OCI-LY3 (cell line): ENCODE measurements around the gene DNPH1.

Source experiments
- H2AFZ ChIP-seq: fragments of 200-600, 300-600 bp; shearing (Covaris generic); 2 replicates; pipeline ENCODE4 v1.6.0; 2014; ENCODE audit warnings: antibody characterized with exemption, low read depth, low read length
- H3K27ac ChIP-seq: fragments of 200-600, 300-600 bp; sonication (generic); 2 replicates; pipeline ENCODE4 v1.5.1; 2014; ENCODE audit warnings: mild to moderate bottlenecking, low read length, moderate library complexity, mixed read lengths
- H3K27me3 ChIP-seq: fragments of 200-600, 300-600 bp; sonication (generic); 2 replicates; pipeline ENCODE4 v1.6.1; 2014; ENCODE audit warnings: low read depth, low read length, mixed read lengths
- H3K36me3 ChIP-seq: fragments of 200-600, 300-600 bp; sonication (generic); replicated peaks from 2 replicates; pipeline ENCODE3; 2014; ENCODE audit warnings: low read depth, low read length, mixed read lengths
- H3K4me1 ChIP-seq: fragments of 300-600, 200-600 bp; sonication (generic); 2 replicates; pipeline ENCODE4 v1.6.1; 2014; ENCODE audit warnings: low read length, mixed read lengths
- H3K4me2 ChIP-seq: fragments of 200-600, 300-600 bp; sonication (generic); 2 replicates; pipeline ENCODE4 v1.6.1; 2014; ENCODE audit warnings: low read length, mixed read lengths
- H3K4me3 ChIP-seq: fragments of 300-600, 200-600 bp; sonication (generic); 2 replicates; pipeline ENCODE4 v1.5.1; 2014; ENCODE audit warnings: antibody characterized with exemption, mild to moderate bottlenecking, low read length, moderate library complexity
- H3K79me2 ChIP-seq: fragments of 300-600, 200-600 bp; shearing (Covaris generic); 2 replicates; pipeline ENCODE4 v1.6.1; 2014; ENCODE audit warnings: mild to moderate bottlenecking, low read length, mixed read lengths
- H3K9ac ChIP-seq: fragments of 300-600, 200-600 bp; shearing (Covaris generic); 2 replicates; pipeline ENCODE4 v1.6.0; 2014; ENCODE audit warnings: mild to moderate bottlenecking, low read length, moderate library complexity
- H3K9me3 ChIP-seq: fragments of 200-600, 300-600 bp; shearing (Covaris generic); 2 replicates; pipeline ENCODE4 v1.6.1; 2014; ENCODE audit warnings: low read length, mixed read lengths; ENCODE audit not compliant: insufficient read depth
- H4K20me1 ChIP-seq: fragments of 200-600, 300-600 bp; sonication (generic); 2 replicates; pipeline ENCODE4 v1.6.1; 2016; ENCODE audit warnings: low read length, mixed read lengths; ENCODE audit not compliant: insufficient read depth
- EZH2phosphoT487 ChIP-seq: fragments of 200-600 bp; shearing (Covaris generic); IDR thresholded peaks from 2 replicates; pipeline ENCODE4 v1.6.1; 2018; ENCODE audit warnings: antibody characterized with exemption, mixed run types, low read depth
- TF ChIP-seq, protein P1 (sequence below): fragments of 200-600, 300-600 bp; sonication (generic); IDR thresholded peaks from 2 replicates; pipeline ENCODE4 v1.5.1; 2014; ENCODE audit warnings: antibody characterized with exemption, low read length, low read depth

The DNPH1 gene

DNA sequence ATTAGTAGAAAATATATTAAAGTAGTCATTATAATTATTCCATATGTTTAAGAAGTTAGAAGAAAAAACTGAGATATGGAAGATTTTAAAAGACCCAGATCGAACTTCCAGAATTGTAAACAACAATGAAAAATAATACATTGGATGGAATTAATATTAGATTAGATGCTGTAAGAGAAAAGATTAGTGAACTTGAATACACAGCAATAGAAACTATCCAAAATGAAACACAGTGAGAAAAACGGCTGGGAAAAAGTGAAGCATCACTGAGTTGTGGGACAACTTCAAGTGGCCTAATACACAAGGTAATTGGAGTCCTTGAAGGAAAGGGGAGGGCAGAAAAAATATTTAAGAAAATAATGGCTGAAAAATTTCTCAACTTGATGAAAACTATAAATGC, 9.8 kb upstream of the DNPH1 start:
- H3K4me1 ChIP-seq = no peaks in the 10 kb centered on the region
- no peaks in the 10 kb centered on the region for H4K20me1 ChIP-seq
- no peak overlapping the region for H3K4me2 ChIP-seq
- no peak overlapping the region for H3K9ac ChIP-seq
- TF ChIP-seq, protein P1, sequence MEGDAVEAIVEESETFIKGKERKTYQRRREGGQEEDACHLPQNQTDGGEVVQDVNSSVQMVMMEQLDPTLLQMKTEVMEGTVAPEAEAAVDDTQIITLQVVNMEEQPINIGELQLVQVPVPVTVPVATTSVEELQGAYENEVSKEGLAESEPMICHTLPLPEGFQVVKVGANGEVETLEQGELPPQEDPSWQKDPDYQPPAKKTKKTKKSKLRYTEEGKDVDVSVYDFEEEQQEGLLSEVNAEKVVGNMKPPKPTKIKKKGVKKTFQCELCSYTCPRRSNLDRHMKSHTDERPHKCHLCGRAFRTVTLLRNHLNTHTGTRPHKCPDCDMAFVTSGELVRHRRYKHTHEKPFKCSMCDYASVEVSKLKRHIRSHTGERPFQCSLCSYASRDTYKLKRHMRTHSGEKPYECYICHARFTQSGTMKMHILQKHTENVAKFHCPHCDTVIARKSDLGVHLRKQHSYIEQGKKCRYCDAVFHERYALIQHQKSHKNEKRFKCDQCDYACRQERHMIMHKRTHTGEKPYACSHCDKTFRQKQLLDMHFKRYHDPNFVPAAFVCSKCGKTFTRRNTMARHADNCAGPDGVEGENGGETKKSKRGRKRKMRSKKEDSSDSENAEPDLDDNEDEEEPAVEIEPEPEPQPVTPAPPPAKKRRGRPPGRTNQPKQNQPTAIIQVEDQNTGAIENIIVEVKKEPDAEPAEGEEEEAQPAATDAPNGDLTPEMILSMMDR = no peak
- TF ChIP-seq EZH2phosphoT487 = no peak
- no peak overlapping the region for H3K27ac ChIP-seq
- peaks cover 3% of the 10 kb centered on the region; the same call in 1 of the 2 replicates for H3K9me3 ChIP-seq
- no peak overlapping the region for H3K4me3 ChIP-seq
- no peaks in the 10 kb centered on the region for H3K79me2 ChIP-seq
- H2AFZ ChIP-seq = no peak overlapping the region
- peaks cover 16% of the 10 kb centered on the region; the same call in 1 of the 2 replicates for H3K27me3 ChIP-seq
- H3K36me3 ChIP-seq = no peaks in the 10 kb centered on the region

DNA sequence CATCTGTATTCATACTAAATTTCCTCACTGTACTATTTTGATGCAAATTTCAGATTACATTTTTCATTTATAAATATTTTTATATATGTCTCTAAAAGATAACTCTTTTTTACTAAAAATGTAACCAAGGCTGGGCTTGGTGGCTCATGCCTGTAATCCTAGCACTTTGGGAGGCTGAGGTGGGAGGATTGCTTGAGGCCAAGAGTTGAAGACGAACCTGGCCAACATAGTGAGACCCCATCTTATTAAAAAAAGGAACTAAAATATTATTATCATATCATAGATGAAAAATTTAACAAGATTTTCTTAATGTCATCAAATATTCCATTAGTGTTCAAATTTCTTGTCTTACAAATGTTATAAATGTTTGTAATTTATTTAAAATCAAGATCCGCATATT, 6.6 kb upstream of the DNPH1 start:
- Histone ChIP-seq H3K36me3 (no peaks in the 10 kb centered on the region), H3K4me2 (no peak overlapping the region), H3K27ac (no peak overlapping the region), H3K9me3 (peaks cover 3% of the 10 kb centered on the region; the same call in 1 of the 2 replicates), H3K79me2 (no peaks in the 10 kb centered on the region), H3K9ac (no peak overlapping the region), H3K4me3 (no peak overlapping the region), H3K27me3 (peaks cover 13% of the 10 kb centered on the region; the same call in 1 of the 2 replicates), H4K20me1 (no peaks in the 10 kb centered on the region), H2AFZ (no peak overlapping the region), H3K4me1 (no peaks in the 10 kb centered on the region)
- TF ChIP-seq, protein P1 = no peak
- TF ChIP-seq EZH2phosphoT487 = no peak

DNA sequence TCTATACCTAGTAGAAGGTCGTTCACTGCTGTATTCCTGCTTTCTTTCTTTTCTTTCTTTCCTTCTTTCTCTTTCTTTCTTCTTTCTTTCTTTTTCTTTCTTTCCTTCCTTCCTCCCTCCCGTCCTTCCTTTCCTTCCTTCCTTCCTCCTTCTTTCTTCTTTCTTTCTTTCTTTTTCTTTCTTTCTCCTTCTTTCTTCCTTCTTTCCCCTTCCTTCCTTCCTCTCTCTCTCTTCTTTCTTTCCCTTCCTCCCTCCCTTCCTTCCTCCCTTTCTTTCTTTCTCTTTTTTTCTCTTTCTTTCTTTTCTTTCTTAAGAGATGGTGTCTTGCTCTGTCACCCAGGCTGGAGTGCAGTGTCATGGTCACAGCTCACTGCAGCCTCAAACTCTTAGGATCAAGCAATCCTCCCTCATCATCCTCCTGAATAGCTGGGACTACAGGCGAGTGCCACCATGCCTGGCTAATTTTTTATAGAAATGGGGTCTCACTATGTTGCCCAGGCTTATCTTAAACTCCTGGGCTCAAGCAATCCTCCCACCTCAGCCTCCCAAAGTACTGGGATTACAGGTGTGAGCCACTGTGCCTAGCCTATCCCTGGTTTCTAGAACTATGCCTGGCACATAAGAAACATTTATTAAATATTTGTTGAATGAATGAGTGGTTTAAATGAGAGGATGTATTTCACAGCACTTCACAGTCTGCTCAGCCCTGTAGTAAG, 2.6 kb upstream of the DNPH1 start:
- H3K9me3 ChIP-seq = no peaks in the 10 kb centered on the region
- no peaks in the 10 kb centered on the region for H4K20me1 ChIP-seq
- peaks cover 23% of the 10 kb centered on the region for H3K79me2 ChIP-seq
- H3K4me1 ChIP-seq = peaks cover 11% of the 10 kb centered on the region; the same call in 1 of the 2 replicates
- H3K9ac ChIP-seq = no peak overlapping the region
- H3K27me3 ChIP-seq = peaks cover 5% of the 10 kb centered on the region; the same call in 1 of the 2 replicates
- H3K36me3 ChIP-seq = peaks cover 13% of the 10 kb centered on the region
- no peak overlapping the region for H3K4me2 ChIP-seq
- no peak overlapping the region for H2AFZ ChIP-seq
- H3K4me3 ChIP-seq = no peak overlapping the region
- no peak overlapping the region for H3K27ac ChIP-seq
- TF ChIP-seq, protein P1 = no peak
- no peak for TF ChIP-seq EZH2phosphoT487

DNA sequence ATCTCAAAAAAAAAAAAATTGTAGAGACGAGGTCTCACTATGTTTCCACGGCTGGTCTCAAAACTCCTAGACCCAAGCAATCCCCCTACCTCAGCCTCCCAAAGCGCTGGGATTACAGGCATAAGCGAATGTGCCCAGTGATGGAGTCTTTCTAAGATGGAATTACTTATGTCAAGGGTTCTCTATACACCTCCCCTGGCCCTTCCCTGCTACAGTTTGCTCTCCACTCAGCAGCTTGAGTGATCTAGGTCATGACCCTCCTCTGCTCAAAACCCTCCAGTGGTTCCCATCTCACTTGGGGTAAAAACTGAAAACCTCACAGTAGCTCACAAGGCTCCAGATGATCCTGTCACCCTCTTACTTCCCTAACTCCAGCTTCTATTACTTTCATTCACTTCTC, 1.8 kb upstream of the DNPH1 start:
- Histone ChIP-seq H3K9me3 (no peaks in the 10 kb centered on the region), H2AFZ (no peak overlapping the region), H3K79me2 (peaks cover 29% of the 10 kb centered on the region), H3K36me3 (peaks cover 19% of the 10 kb centered on the region), H3K4me1 (peaks cover 11% of the 10 kb centered on the region; the same call in 1 of the 2 replicates), H3K27me3 (peaks cover 5% of the 10 kb centered on the region; the same call in 1 of the 2 replicates), H3K27ac (no peak overlapping the region), H3K4me2 (no peak overlapping the region), H4K20me1 (no peaks in the 10 kb centered on the region), H3K9ac (no peak overlapping the region), H3K4me3 (no peak overlapping the region)
- TF ChIP-seq EZH2phosphoT487 = no peak
- TF ChIP-seq, protein P1 = no peak
